IMR-90 (cell line): Measurements from ENCODE around the gene MID1. TPM values are rescaled to one million over a fixed set of nuclear protein-coding genes. Genes with fewer than 3 reads are reported as not detected.

Experiments
- ATAC-seq: fragments of 200-7000 bp; cut with Tn5 transposase; 2 replicates; pipeline ENCODE4 v1.9.1; 2020; ENCODE audit warnings: low read depth, mild to moderate bottlenecking, moderate library complexity
- BruUV-seq: library from RNA; stranded (reverse); fragments of 400-500 nt; replicated peaks from 2 replicates; lab custom pipeline; 2021; lab: Mats Ljungman, UMichigan
- CTCF ChIA-PET: fragments of 300-600 bp; formaldehyde crosslinking; extraction: SDS; loops from one replicate; lab custom pipeline; 2021; ENCODE audit warnings: antibody characterized with exemption; lab: Yijun Ruan, JAX
- POLR2A ChIA-PET: fragments of 300-600 bp; sonication (Branson Sonifier 250); formaldehyde crosslinking; loops from one replicate; lab custom pipeline; 2022; ENCODE audit warnings: antibody characterized with exemption; ENCODE audit not compliant: unreplicated experiment; lab: Charles Lee
- DNase-seq: peaks from one replicate; pipeline ENCODE4 v3.0.0; 2013
- H2AFZ ChIP-seq: replicated peaks from 2 replicates; pipeline ENCODE3; 2013; ENCODE audit warnings: low read length, mild to moderate bottlenecking; ENCODE audit not compliant: poor library complexity
- H2AK5ac ChIP-seq: 2 replicates; pipeline ENCODE4 v1.6.1; 2013; ENCODE audit warnings: low read depth, low read length, inconsistent platforms
- H2AK9ac ChIP-seq: replicated peaks from 2 replicates; pipeline ENCODE3; 2013; ENCODE audit warnings: mild to moderate bottlenecking, low read depth, low read length, moderate library complexity; ENCODE audit not compliant: poor library complexity
- H2BK120ac ChIP-seq: 2 replicates; pipeline ENCODE4 v1.6.1; 2013; ENCODE audit warnings: low read depth, low read length, inconsistent platforms
- H2BK15ac ChIP-seq: 3 replicates; pipeline ENCODE4 v1.6.1; 2013; ENCODE audit warnings: low read depth, low read length, inconsistent platforms
- H2BK20ac ChIP-seq: 2 replicates; pipeline ENCODE4 v1.6.1; 2013; ENCODE audit warnings: low read depth, mild to moderate bottlenecking, inconsistent platforms, low read length, moderate library complexity
- H2BK5ac ChIP-seq: 2 replicates; pipeline ENCODE4 v1.6.1; 2013; ENCODE audit warnings: mild to moderate bottlenecking, low read depth, low read length, inconsistent platforms; ENCODE audit not compliant: poor library complexity, severe bottlenecking
- H3K14ac ChIP-seq: replicated peaks from 2 replicates; pipeline ENCODE4 v1.6.1; 2013; ENCODE audit warnings: low read depth, low read length, inconsistent platforms
- H3K18ac ChIP-seq: 2 replicates; pipeline ENCODE4 v1.6.1; 2013; ENCODE audit warnings: low read depth, low read length, control low read depth
- H3K23ac ChIP-seq: 2 replicates; pipeline ENCODE4 v1.6.1; 2013; ENCODE audit warnings: low read depth, low read length, inconsistent platforms
- H3K27ac ChIP-seq: 2 replicates; pipeline ENCODE4 v1.5.1; 2013; ENCODE audit warnings: mild to moderate bottlenecking, control low read depth, low read length; ENCODE audit not compliant: insufficient read depth
- H3K27me3 ChIP-seq: 2 replicates; pipeline ENCODE4 v1.6.1; 2013; ENCODE audit warnings: low read length; ENCODE audit not compliant: control insufficient read depth, insufficient read depth
- H3K36me3 ChIP-seq: 2 replicates; pipeline ENCODE4 v1.6.1; 2013; ENCODE audit warnings: low read length, mixed read lengths; ENCODE audit not compliant: control insufficient read depth, insufficient read depth
- H3K4ac ChIP-seq: 2 replicates; pipeline ENCODE4 v1.6.1; 2013; ENCODE audit warnings: low read depth, low read length, inconsistent platforms
- H3K4me1 ChIP-seq: 2 replicates; pipeline ENCODE4 v1.6.1; 2013; ENCODE audit warnings: low read length, mixed read lengths; ENCODE audit not compliant: control insufficient read depth, insufficient read depth
- H3K4me2 ChIP-seq: 2 replicates; pipeline ENCODE4 v1.6.1; 2013; ENCODE audit warnings: low read depth, mild to moderate bottlenecking, control low read depth, low read length, moderate library complexity
- H3K4me3 ChIP-seq: 2 replicates; pipeline ENCODE4 v1.5.1; 2013; ENCODE audit warnings: low read depth, mild to moderate bottlenecking, control low read depth, low read length, moderate library complexity; ENCODE audit not compliant: insufficient read depth
- H3K56ac ChIP-seq: 2 replicates; pipeline ENCODE4 v1.6.1; 2013; ENCODE audit warnings: low read length, inconsistent platforms; ENCODE audit not compliant: insufficient read depth; ENCODE audit errors: extremely low read depth
- H3K79me1 ChIP-seq, 2 experiments: 2 replicates each; pipeline ENCODE4 v1.6.1; 2013; ENCODE audit warnings: low read length in 2 of 2, inconsistent platforms in 1 of 2, low read depth in 1 of 2
- H3K9ac ChIP-seq: 2 replicates; pipeline ENCODE4 v1.6.1; 2013; ENCODE audit warnings: low read depth, low read length, control low read depth
- H3K9me1 ChIP-seq: 2 replicates; pipeline ENCODE4 v1.6.1; 2013; ENCODE audit warnings: low read length, inconsistent platforms; ENCODE audit not compliant: insufficient read depth
- H3K9me3 ChIP-seq: 2 replicates; pipeline ENCODE4 v1.6.1; 2013; ENCODE audit warnings: low read length; ENCODE audit not compliant: control insufficient read depth, insufficient read depth
- H4K20me1 ChIP-seq: 2 replicates; pipeline ENCODE4 v1.6.1; 2013; ENCODE audit warnings: low read length, inconsistent platforms; ENCODE audit not compliant: insufficient read depth
- H4K5ac ChIP-seq: 2 replicates; pipeline ENCODE4 v1.6.1; 2013; ENCODE audit warnings: mild to moderate bottlenecking, low read depth, low read length, control low read depth
- H4K8ac ChIP-seq, 2 experiments: 2 replicates each; pipeline ENCODE4 v1.6.1; 2013; ENCODE audit warnings: low read depth in 2 of 2, low read length in 2 of 2, control low read depth in 1 of 2, inconsistent platforms in 1 of 2
- H4K91ac ChIP-seq: 2 replicates; pipeline ENCODE4 v1.6.1; 2013; ENCODE audit warnings: low read depth, low read length, inconsistent platforms; ENCODE audit not compliant: insufficient read depth
- BHLHE40 ChIP-seq: fragments of 150-350 bp; IDR thresholded peaks from 2 replicates; pipeline ENCODE4 v1.6.1; 2016; ENCODE audit warnings: mild to moderate bottlenecking, low read depth, low read length
- CEBPB ChIP-seq: IDR thresholded peaks from 2 replicates; pipeline ENCODE4 v1.6.1; 2012; ENCODE audit warnings: low read depth, low read length, improper control_type of control experiment
- CHD1 ChIP-seq: IDR thresholded peaks from 2 replicates; pipeline ENCODE4 v1.6.1; 2012; ENCODE audit warnings: low read depth, low read length, improper control_type of control experiment
- MAFK ChIP-seq: IDR thresholded peaks from 2 replicates; pipeline ENCODE4 v1.6.1; 2012; ENCODE audit warnings: low read depth, low read length, improper control_type of control experiment
- MXI1 ChIP-seq: IDR thresholded peaks from 2 replicates; pipeline ENCODE4 v1.6.1; 2012; ENCODE audit warnings: low read depth, mild to moderate bottlenecking, low read length, moderate library complexity, borderline replicate concordance
- NFE2L2 ChIP-seq: fragments of 150-350 bp; IDR thresholded peaks from 2 replicates; pipeline ENCODE4 v1.6.1; 2016; ENCODE audit warnings: low read depth, mild to moderate bottlenecking, low read length
- RCOR1 ChIP-seq: IDR thresholded peaks from 2 replicates; pipeline ENCODE4 v1.6.1; 2012; ENCODE audit warnings: mild to moderate bottlenecking, low read length, improper control_type of control experiment; ENCODE audit not compliant: insufficient replicate concordance
- RFX5 ChIP-seq: IDR thresholded peaks from 2 replicates; pipeline ENCODE4 v1.8.0; 2012; ENCODE audit warnings: low read depth, mild to moderate bottlenecking, low read length, moderate library complexity
- SMC3 ChIP-seq: fragments of 150-350 bp; IDR thresholded peaks from 2 replicates; pipeline ENCODE4 v1.6.1; 2016; ENCODE audit warnings: low read depth, mild to moderate bottlenecking, antibody characterized with exemption, low read length, moderate library complexity
- WGBS, 2 experiments: methylation state at CpG; one replicate each; pipeline versions ENCODE4 v1.1.5 to v1.1.7; 2013; ENCODE audit warnings: missing lambda C conversion rate in 2 of 2; ENCODE audit not compliant: insufficient read length in 1 of 2; ENCODE audit errors: extremely low coverage in 2 of 2; 5-methylcytosine and 5-hydroxymethylcytosine counted together
- dilution Hi-C: fragments of 300-500 bp; cut with HindIII; formaldehyde crosslinking; loops from one replicate; pipeline ENCODE4 v1.14.3; 2018; ENCODE audit warnings: low sequenced_read_pairs; ENCODE audit not compliant: unreplicated experiment
- in situ Hi-C: fragments of 300-500 bp; cut with MboI; formaldehyde crosslinking; loops from 3 replicates; pipeline ENCODE4 v1.14.3; 2019; ENCODE audit warnings: low sequenced_read_pairs, inconsistent platforms, mixed read lengths
- intact Hi-C: fragments of 100-400 bp; cut with micrococcal nuclease; formaldehyde crosslinking; loops from 2 replicates; pipeline ENCODE4 v1.10.0; 2022
- polyA plus RNA-seq, 3 experiments: library from polyadenylated mRNA; depleted of rRNA; stranded (reverse); fragments of >200 nt; gene quantifications; 2 replicates each; pipeline ENCODE4 v1.2.3, GENCODE V29; 2012; ENCODE audit warnings: low replicate concordance in 1 of 3
- total RNA-seq: library from RNA; depleted of rRNA; stranded (reverse); fragments of >200 nt; gene quantifications from 2 replicates; pipeline ENCODE4 v1.2.3, GENCODE V29; 2012
- TF ChIP-seq, protein P1 (sequence below): fragments of 150-350 bp; IDR thresholded peaks from 2 replicates; pipeline ENCODE4 v1.6.1; 2016; ENCODE audit warnings: low read depth, mild to moderate bottlenecking, low read length, moderate library complexity, borderline replicate concordance

Gene MID1
- total and polyA plus RNA-seq, 2 of the 4 experiments (the other 2 are of a cell fraction), result 37.2 to 106 TPM

DNA sequence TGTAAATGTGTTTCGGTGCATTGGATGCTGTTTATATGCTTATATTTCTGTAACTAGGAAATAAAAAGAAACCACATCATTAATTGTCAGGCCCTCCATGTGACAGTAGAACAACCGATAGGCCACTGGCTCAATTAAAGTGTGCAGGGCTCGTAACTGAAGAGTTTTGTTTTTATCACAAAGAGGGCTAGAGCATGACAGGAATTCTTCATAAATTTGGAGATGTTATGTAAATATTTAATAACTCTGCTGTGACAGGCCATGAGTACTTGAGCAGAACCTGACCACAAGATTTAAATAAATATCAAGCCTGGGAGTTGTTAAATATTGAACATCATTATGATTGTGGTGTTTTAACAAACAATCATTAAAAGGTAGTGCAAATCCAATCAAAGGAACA lies 55.9 kb downstream of the MID1 start:
- Histone ChIP-seq H3K56ac (no peak overlapping the region), H2AFZ (no peak overlapping the region), H2BK5ac (no peak overlapping the region), H4K20me1 (no peaks in the 10 kb centered on the region), H3K9me1 (peaks cover 5% of the 10 kb centered on the region; the same call in 1 of the 2 replicates), H3K18ac (no peak overlapping the region), H3K14ac (no peak overlapping the region), H2AK5ac (no peak overlapping the region), H3K36me3 (peaks cover 7% of the 10 kb centered on the region), H3K9me3 (no peaks in the 10 kb centered on the region), H4K91ac (no peak overlapping the region), H3K4me3 (no peak overlapping the region), H2AK9ac (no peak overlapping the region), H3K27ac (no peak overlapping the region), H3K79me1 (peaks cover 5 to 32% of the 10 kb centered on the region in 2 experiments), H3K23ac (no peak overlapping the region), H3K9ac (no peak overlapping the region), H3K4me2 (no peak overlapping the region), H4K8ac (no peak overlapping the region), H3K27me3 (no peaks in the 10 kb centered on the region), H4K5ac (no peak overlapping the region), H2BK120ac (no peak overlapping the region), H3K4ac (no peak overlapping the region), H2BK20ac (no peak overlapping the region), H2BK15ac (no peak overlapping the region), H3K4me1 (peaks cover 11% of the 10 kb centered on the region; the same call in 1 of the 2 replicates)
- no TSS peak for BruUV-seq
- in situ Hi-C loops, result no loop called here
- WGBS, 2 experiments, result no CpG with 5 or more reads among the region's 3 CpGs
- no peak for ATAC-seq
- no peak for DNase-seq
- ChIA-PET POLR2A (no interaction called here), CTCF (interaction anchor here (0.6 kb wide), 1 partner anchor 119 kb away, joined by 3 read pairs; no protein-coding TSS in a partner anchor)
- no peak for TF ChIP-seq NFE2L2
- no peak for TF ChIP-seq RFX5
- no peak for TF ChIP-seq RCOR1
- TF ChIP-seq BHLHE40, result no peak
- TF ChIP-seq MXI1, result no peak
- TF ChIP-seq, protein P1, sequence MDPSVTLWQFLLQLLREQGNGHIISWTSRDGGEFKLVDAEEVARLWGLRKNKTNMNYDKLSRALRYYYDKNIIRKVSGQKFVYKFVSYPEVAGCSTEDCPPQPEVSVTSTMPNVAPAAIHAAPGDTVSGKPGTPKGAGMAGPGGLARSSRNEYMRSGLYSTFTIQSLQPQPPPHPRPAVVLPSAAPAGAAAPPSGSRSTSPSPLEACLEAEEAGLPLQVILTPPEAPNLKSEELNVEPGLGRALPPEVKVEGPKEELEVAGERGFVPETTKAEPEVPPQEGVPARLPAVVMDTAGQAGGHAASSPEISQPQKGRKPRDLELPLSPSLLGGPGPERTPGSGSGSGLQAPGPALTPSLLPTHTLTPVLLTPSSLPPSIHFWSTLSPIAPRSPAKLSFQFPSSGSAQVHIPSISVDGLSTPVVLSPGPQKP, result no peak
- TF ChIP-seq CEBPB, result no peak
- no peak for TF ChIP-seq CHD1
- no peak for TF ChIP-seq SMC3
- TF ChIP-seq MAFK, result no peak
- dilution Hi-C loops, result no loop called here
- intact Hi-C loops, result no loop called here
